Esophagus muscularis mucosa (tissue), 4 donors: ENCODE measurements around the gene MAPK14. TPM values are rescaled to one million over a fixed set of nuclear protein-coding genes. Genes with fewer than 3 reads are reported as not detected.

Experiments used
- DNase-seq: peaks from one replicate; pipeline ENCODE4 v3.0.0-alpha.2; 2017; ENCODE audit errors: extremely low spot score
- H3K27ac ChIP-seq, 4 donors: fragments of 200-600 bp; sonication (generic); replicated peaks in 1 of 4; 1 replicate in 3 of 4; 2 replicates in 1 of 4; pipeline ENCODE4 v1.5.1; 2016 to 2019; ENCODE audit warnings: mild to moderate bottlenecking in 1 of 4
- H3K27me3 ChIP-seq, 4 donors: fragments of 200-600 bp; sonication (generic); one replicate each; pipeline versions ENCODE4 v1.5.1 to v1.6.0; 2016 to 2019
- H3K36me3 ChIP-seq, 4 donors: fragments of 200-600 bp; sonication (generic); one replicate each; pipeline ENCODE4 v1.5.1; 2016 to 2019
- H3K4me1 ChIP-seq, 4 donors: fragments of 200-600 bp; sonication (generic); one replicate each; pipeline ENCODE4 v1.5.1; 2016 to 2019
- H3K4me3 ChIP-seq, 4 donors: fragments of 200-600 bp; sonication (generic); 1 replicate in 2 of 4; 2 replicates in 2 of 4; pipeline ENCODE4 v1.5.1; 2016 to 2019; ENCODE audit warnings: mild to moderate bottlenecking in 4 of 4, moderate library complexity in 1 of 4
- H3K9me3 ChIP-seq, 4 donors: fragments of 200-600 bp; sonication (generic); 1 replicate in 3 of 4; 2 replicates in 1 of 4; pipeline ENCODE4 v1.5.1; 2016 to 2019
- CTCF ChIP-seq, 3 experiments: fragments of 200-600 bp in 2 of 3; fragments of 450-650 bp in 1 of 3; sonication (generic) in 2 of 3; IDR thresholded peaks; one replicate each; pipeline ENCODE4 v1.5.1; 2017 to 2019; ENCODE audit warnings: antibody characterized with exemption in 3 of 3, mild to moderate bottlenecking in 2 of 3, moderate library complexity in 1 of 3
- EP300 ChIP-seq: sonication (generic); formaldehyde crosslinking; IDR thresholded peaks from one replicate; pipeline ENCODE4 v1.6.1; 2017; ENCODE audit warnings: antibody characterized with exemption
- POLR2A ChIP-seq: fragments of 450-650 bp; IDR thresholded peaks from one replicate; pipeline ENCODE4 v1.6.1; 2017; ENCODE audit warnings: antibody characterized with exemption, moderate library complexity, mild to moderate bottlenecking, low read depth
- POLR2AphosphoS5 ChIP-seq, 2 donors: sonication (generic); formaldehyde crosslinking; IDR thresholded peaks; one replicate each; pipeline ENCODE4 v1.6.1; 2017; ENCODE audit warnings: antibody characterized with exemption in 2 of 2
- WGBS: methylation state at CpG from one replicate; pipeline ENCODE4 v1.1.5; 2018; 5-methylcytosine and 5-hydroxymethylcytosine counted together
- intact Hi-C: fragments of 100-400 bp; cut with DNase I; formaldehyde crosslinking; loops from one replicate; pipeline ENCODE4 v1.15.1; 2023
- total RNA-seq, 4 donors: library from RNA; depleted of rRNA; stranded (reverse); fragments of >200 nt; gene quantifications; one replicate each; pipeline versions ENCODE4 v1.1.0 to v1.2.1, GENCODE V29; 2016

MAPK14 gene
- total RNA-seq, 4 donors from 2014 or later: 53.2 to 70.7 (median 66.9) TPM

- Histone ChIP-seq H3K27ac (no peak overlapping the region), H3K4me3 (no peak overlapping the region), H3K4me1 (peaks cover 26 to 61% (median 56%) of the 10 kb centered on the region in 4 donors), H3K36me3 (peaks cover 6 to 27% (median 16%) of the 10 kb centered on the region in 4 donors), H3K27me3 (no peaks in the 10 kb centered on the region), H3K9me3 (no peaks in the 10 kb centered on the region)
- intact Hi-C loops: no loop called here
- TF ChIP-seq POLR2A (no peak), EP300 (no peak), POLR2AphosphoS5 (IDR thresholded peaks at IDR 0.05) (no peak)
- 82% methylated on average over 1 of the region's 1 CpG for WGBS
- DNase-seq: no peak
Measured at GRCh38 chr6:36056178-36056577, 28.6 kb downstream of the MAPK14 start.

- intact Hi-C loops: no loop called here
- 48% methylated on average over 2 of the region's 2 CpGs for WGBS
- peaks cover 6 to 18% (median 14%) of the 10 kb centered on the region in 4 donors for H3K36me3 ChIP-seq
- H3K9me3 ChIP-seq: no peaks in the 10 kb centered on the region
- H3K27ac ChIP-seq: no peak overlapping the region
- DNase-seq: no peak
- no peaks in the 10 kb centered on the region for H3K27me3 ChIP-seq
- no peak for TF ChIP-seq POLR2AphosphoS5 (IDR thresholded peaks at IDR 0.05)
- no peak for TF ChIP-seq POLR2A
- peaks cover 14 to 54% (median 48%) of the 10 kb centered on the region in 4 donors for H3K4me1 ChIP-seq
- H3K4me3 ChIP-seq: no peak overlapping the region
Measured at GRCh38 chr6:36061236-36061635, 33.6 kb downstream of the MAPK14 start.

- Histone ChIP-seq H3K4me3 (no peak overlapping the region), H3K27ac (no peak overlapping the region), H3K9me3 (no peaks in the 10 kb centered on the region), H3K36me3 (peaks cover 6 to 18% (median 14%) of the 10 kb centered on the region in 4 donors), H3K4me1 (peaks cover 24 to 61% (median 53%) of the 10 kb centered on the region in 4 donors), H3K27me3 (no peaks in the 10 kb centered on the region)
- intact Hi-C loops: no loop called here
- TF ChIP-seq CTCF (IDR thresholded peaks at IDR 0.05) (no peak), POLR2AphosphoS5 (IDR thresholded peaks at IDR 0.05) (no peak), POLR2A (no peak), EP300 (no peak)
- DNase-seq: no peak
- 95% methylated on average over 2 of the region's 2 CpGs for WGBS
Measured at GRCh38 chr6:36062247-36062646, 34.6 kb downstream of the MAPK14 start.

GRCh38 chr6:36063318-36064060, 35.9 kb downstream of the MAPK14 start:
- H3K4me3 ChIP-seq: no peak overlapping the region
- peaks cover 6 to 18% (median 14%) of the 10 kb centered on the region in 4 donors for H3K36me3 ChIP-seq
- WGBS: 97% methylated on average over 4 of the region's 4 CpGs
- intact Hi-C loops: no loop called here
- no peaks in the 10 kb centered on the region for H3K9me3 ChIP-seq
- no peak overlapping the region for H3K27ac ChIP-seq
- peaks cover 31 to 69% (median 64%) of the 10 kb centered on the region in 4 donors for H3K4me1 ChIP-seq
- H3K27me3 ChIP-seq: no peaks in the 10 kb centered on the region
- no peak for TF ChIP-seq EP300
- no peak for TF ChIP-seq POLR2A
- no peak for TF ChIP-seq POLR2AphosphoS5 (IDR thresholded peaks at IDR 0.05)
- TF ChIP-seq CTCF (IDR thresholded peaks at IDR 0.05): no peak
- DNase-seq: no peak

GRCh38 chr6:36064770-36065396, 37.3 kb downstream of the MAPK14 start:
- Histone ChIP-seq H3K36me3 (peaks cover 3 to 7% (median 6%) of the 10 kb centered on the region in 4 donors), H3K9me3 (no peaks in the 10 kb centered on the region), H3K27me3 (no peaks in the 10 kb centered on the region), H3K4me1 (peaks cover 34 to 83% (median 77%) of the 10 kb centered on the region in 4 donors), H3K27ac (no peak overlapping the region), H3K4me3 (no peak overlapping the region)
- no peak for DNase-seq
- TF ChIP-seq POLR2AphosphoS5 (IDR thresholded peaks at IDR 0.05) (no peak), CTCF (IDR thresholded peaks at IDR 0.05) (no peak), EP300 (no peak), POLR2A (no peak)
- intact Hi-C loops: no loop called here
- 92% methylated on average over 3 of the region's 3 CpGs for WGBS
